GM19397 (cell line): ENCODE measurements around the gene SPEN.
A peak's percentile ranks its signal among the peaks of the same experiment; 100 is the strongest.
"Not testable (repeated sequence)": the region's sequence is repeated elsewhere in the genome, so short reads cannot be mapped to it uniquely, and the experiment has no call there.

ENCODE experiments used
- ATAC-seq: cut with Tn5 transposase; IDR thresholded peaks from one replicate; pipeline ENCODE4 v1.9.1; 2021; ENCODE audit warnings: mild to moderate bottlenecking, moderate library complexity; ENCODE audit not compliant: unreplicated experiment

SPEN gene, protein sequence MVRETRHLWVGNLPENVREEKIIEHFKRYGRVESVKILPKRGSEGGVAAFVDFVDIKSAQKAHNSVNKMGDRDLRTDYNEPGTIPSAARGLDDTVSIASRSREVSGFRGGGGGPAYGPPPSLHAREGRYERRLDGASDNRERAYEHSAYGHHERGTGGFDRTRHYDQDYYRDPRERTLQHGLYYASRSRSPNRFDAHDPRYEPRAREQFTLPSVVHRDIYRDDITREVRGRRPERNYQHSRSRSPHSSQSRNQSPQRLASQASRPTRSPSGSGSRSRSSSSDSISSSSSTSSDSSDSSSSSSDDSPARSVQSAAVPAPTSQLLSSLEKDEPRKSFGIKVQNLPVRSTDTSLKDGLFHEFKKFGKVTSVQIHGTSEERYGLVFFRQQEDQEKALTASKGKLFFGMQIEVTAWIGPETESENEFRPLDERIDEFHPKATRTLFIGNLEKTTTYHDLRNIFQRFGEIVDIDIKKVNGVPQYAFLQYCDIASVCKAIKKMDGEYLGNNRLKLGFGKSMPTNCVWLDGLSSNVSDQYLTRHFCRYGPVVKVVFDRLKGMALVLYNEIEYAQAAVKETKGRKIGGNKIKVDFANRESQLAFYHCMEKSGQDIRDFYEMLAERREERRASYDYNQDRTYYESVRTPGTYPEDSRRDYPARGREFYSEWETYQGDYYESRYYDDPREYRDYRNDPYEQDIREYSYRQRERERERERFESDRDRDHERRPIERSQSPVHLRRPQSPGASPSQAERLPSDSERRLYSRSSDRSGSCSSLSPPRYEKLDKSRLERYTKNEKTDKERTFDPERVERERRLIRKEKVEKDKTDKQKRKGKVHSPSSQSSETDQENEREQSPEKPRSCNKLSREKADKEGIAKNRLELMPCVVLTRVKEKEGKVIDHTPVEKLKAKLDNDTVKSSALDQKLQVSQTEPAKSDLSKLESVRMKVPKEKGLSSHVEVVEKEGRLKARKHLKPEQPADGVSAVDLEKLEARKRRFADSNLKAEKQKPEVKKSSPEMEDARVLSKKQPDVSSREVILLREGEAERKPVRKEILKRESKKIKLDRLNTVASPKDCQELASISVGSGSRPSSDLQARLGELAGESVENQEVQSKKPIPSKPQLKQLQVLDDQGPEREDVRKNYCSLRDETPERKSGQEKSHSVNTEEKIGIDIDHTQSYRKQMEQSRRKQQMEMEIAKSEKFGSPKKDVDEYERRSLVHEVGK (N-terminal part only)

DNA sequence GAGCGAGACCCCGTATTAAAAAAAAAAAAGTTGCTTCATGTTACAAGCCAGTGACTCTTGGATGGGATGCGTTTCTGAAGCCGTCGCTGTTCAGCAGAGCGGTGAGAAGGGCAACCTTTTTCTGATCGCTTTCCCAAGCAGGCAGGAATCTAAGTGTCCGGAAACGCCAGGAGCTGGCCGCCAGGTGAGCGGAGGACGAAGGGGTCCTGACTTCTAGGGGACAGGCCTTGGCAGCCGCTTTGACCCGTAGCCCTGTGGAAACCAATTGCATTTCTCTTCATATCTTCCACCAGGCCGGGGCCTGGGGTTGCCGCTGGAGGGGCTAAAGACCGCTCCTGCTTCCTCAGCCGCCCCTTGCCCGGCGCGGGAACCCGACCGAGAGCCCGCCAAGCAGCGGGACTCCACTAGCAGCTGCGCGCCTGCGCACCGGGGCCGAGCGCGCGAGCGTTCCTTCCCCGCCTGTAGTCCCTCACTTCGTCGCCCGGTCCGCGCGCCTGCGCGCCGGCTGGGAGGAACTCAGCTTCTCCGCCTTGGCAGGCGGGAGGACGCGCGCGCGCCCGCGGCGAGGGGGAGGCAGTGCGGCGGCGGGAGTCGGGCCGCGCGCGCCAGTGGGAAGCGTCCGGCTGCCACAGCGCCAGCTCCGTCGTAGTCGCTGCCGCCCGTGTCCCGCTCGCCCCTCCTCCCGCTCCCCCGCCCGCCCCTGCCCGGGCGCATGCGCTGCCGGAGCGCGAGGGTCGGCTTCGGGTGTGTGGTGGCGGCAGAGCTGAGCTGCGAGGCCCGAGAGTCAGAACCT is at the start of gene SPEN:
TSS of gene SPEN (plus strand) at position 608 of the 793 bp plus-strand sequence. CDS start 361 bp downstream, outside the sequence.
- peak; percentile 77 for ATAC-seq

DNA sequence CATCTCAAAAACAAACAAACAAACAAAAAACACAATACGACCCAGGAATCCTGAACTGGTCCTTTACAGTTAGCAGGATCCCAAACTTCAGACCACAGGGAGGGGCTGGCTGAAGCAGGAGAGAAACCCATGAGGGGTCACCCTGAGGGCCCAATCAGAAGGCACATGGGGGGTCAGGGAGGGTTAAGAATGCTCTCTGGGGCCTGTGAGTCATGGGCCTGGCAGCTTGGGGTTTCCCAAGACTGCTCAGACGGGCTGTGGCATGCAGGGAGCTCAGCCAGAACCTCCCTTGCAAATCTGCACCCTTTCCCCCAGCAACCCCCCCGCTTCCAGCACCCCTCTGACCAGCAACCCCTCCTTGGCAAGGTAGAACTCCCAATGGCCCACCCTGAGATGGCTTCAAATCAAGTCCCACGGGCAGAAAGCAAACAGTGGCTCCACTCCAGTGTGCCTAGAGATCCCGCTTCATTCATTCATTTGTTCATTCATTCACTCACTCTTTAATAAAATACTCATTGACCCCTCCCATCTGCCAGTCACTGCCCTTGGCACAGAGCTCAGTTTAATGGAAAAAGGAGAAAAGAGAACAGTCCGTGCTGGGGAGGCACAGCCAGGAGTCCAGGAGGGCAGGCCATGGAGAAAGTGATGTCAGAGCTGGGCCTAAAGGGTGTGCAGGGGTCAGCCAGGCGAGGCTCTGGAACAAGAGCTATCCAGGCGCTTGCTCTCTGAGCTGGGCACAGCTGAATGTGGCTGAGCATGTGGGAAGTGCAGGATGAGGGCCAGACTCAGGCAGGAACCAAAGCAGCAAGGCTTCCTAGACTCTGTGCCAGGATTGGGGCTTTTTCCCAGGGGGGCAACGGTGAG is 48.3 kb upstream of the SPEN start:
- no peak for ATAC-seq

DNA sequence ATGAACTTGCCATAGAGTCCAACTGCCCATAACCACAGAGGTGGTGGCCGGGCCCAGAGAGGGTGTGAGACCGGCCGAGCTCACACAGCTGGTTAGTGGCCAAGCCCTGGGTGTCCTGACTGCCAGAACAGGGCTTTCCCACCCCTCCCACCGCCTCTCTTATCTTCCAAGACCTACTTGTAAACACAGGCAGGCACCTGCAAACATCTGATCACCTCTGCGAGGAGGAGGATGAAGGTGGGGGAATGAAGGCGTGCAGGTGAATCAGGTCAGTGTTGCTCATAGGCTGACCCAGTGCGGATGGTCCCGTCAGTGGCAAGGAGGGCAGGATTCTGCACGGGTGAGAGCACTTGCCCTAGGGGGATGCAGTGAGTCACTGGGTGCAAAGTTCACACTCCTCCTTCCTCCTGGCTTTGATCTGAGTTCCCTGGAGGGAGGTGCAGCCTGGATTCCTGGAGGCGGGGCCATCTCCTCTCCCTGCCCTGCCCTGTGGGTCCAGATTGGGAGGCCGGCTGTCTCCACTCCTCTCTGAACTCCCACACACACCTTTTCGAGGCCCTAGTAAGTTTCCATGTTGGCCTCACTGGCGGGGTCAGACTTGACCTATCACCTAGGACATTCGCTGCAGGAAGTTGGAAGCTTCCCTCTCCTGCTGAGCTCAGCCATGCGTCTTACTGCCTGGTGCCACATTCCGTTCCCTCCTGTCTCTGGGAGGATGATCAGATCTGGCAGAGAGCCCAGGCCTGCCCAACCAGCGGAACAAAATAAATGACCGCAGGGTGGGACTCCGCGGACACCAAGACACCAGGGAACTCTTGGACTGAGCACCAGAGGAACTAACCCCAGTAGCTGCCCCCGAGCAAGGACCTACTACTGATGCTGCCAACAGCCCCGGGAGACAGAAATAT is 47.3 kb upstream of the SPEN start:
- ATAC-seq = no peak

DNA sequence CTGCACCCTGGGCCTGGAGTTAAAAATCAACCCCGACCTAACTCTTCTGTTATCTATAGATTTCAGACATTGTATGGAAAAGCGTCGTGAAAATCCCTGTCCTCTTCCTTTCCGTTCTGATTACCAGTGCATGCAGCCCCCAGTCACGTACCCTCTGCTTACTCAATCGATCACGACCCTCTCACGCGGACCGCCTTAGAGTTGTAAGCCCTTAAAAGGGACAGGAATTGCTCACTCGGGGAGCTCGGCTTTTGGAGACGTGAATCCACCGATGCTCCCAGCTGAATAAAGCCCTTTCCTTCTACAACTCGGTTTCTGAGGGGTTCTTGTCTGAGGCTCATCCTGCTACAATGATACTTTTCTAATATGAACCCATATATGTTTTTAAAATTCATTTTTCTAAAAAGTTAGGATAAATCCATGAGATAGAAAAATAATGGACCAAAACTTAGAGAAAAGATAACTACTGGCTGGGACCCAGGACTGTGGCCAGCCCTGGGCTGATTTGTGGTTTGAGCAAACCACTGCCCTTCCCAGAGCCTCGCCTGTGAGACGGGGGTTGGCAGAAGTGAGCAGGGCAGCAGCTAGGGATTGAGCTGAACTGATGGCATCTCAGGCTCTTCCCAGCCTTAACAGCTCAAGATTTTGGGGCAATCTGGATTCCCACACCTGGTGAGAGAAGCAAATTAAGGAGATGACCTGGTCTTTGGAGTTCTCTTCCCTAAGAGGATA is 45.1 kb upstream of the SPEN start:
- ATAC-seq = no peak

DNA sequence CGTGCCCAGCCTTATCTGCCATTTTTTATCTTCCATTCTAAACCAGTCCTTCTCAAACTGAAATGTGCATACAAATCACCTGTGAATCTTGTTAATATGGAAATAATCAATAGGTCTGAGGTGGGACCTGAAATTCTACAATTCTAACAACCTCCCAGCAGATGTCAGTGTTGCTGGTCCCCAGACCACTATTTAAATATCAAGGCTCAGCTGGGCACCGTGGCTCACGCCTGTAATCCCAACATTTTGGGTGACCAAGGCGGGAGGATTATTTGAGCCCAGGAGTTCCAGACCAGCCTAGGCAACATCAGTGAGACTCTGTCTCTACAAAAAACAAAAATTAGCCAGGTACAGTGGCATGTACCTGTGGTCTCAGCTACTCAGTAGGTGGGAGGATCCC is 44.1 kb upstream of the SPEN start:
- no peak for ATAC-seq

DNA sequence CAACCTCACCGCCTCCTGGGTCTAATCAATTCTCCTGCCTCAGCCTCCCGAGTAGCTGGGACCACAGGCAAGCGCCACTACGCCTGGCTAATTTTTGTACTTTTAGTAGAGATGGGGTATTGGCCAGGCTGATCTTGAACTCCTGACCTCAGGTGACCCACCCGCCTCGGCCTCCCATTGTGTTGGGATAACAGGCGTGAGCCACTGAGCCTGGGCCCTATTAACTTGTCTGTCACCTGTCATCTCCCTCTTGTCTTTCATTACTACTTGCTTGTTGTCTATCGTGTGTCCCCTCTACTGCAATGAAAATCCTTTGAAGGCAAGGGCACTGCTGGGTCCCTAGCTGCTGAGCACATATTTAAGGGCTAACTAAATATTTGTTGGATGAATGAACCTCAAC is 43.4 kb upstream of the SPEN start:
- ATAC-seq = no peak

DNA sequence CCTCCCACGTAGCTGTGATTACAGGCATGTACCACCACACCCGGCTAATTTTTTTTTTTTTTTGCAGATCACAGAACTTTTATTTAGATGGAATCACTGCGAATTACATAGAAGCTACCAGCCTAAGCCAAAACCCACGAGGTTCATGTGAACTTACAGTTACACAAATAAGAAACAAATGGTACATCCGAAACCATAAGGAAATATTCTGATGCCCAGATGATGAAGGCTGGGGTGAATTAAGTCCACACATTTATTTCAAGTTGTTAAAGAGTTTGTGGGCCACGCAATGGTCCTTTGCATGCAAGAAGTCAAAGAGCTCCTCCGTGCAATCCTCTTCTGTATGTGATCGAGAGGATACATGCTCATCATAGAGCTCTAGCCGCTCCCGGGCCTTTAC is 40.4 kb upstream of the SPEN start:
- no peak for ATAC-seq

DNA sequence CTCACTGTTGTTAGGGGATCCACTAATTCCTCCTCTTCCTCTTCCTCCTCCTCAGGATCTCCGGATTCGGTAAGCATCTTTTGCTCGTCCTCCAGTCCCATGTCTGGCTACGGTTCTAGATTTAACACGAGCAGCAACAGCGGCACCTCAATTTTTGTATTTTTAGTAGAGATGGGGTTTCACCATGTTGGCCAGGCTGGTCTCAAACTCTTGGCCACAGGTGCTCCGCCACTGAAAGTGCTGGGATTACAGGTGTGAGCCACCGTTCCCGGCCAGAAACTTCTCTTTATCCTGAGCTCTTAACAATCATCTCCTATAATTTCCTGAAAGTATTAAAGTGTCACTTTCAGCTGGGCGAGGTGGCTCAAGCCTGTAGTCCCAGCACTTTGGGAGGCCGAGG is 40.0 kb upstream of the SPEN start, which contains the start of gene UQCRHL:
TSS of gene UQCRHL (minus strand) at position 101 of the 400 bp plus-strand sequence. CDS start at position 101, 0 bp downstream.
- not testable (repeated sequence) for ATAC-seq

DNA sequence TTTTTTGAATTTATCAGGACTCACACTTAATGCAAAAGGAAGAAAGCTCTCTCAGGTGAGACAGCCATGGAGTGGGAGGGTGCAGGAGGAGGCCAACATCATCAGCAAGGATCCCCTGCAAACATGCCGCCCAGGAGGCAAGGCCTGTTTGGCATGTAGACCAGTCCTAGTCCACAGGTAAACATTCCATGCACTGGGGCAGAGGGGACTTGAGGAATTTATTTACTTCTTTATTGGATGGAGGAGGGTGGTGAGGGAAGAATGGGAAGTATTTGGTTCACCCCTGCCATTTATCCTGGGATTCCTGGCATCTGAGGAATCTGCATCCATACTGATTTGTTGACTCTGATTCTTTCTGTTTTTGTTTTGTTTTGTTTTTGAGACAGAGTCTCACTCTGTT is 38.6 kb upstream of the SPEN start:
- ATAC-seq = no peak

DNA sequence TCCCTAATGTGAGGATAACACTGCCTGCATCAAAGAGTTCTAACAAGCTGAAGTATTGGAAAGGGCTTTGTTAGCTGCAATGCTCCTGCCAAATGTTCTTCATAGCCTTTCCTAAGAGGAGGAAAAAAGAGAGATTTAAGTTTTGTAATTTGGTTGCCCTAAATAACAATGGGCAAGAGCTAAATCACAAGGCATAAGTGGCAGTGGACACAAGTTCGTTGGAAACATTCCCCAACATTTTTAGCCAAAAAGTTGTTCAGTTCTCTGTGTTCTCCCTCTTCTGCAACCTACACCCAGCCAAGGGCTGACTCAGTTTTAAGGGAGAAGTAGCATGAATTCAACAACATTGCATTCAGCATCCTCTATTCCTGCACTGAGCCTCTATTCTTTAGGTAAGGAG is 37.4 kb upstream of the SPEN start:
- ATAC-seq = no peak

DNA sequence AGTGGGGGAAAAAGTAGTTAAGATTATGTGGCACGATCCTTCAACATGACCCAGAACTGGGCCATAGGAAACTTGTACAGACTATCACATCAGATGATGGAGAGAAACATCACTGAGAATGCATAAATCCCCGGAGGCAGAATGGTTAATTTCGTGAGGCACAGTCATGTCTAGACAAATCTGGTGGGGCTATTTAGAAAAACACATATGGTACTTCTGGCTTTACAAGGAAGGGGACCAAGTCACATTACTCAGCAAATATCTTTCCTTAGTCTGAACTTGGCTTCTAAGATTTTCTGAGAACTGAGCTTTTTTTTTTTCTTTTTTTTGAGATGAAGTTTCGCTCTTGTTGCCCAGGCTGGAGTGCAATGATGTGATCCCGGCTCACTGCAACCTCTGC is 30.8 kb upstream of the SPEN start:
- no peak for ATAC-seq

DNA sequence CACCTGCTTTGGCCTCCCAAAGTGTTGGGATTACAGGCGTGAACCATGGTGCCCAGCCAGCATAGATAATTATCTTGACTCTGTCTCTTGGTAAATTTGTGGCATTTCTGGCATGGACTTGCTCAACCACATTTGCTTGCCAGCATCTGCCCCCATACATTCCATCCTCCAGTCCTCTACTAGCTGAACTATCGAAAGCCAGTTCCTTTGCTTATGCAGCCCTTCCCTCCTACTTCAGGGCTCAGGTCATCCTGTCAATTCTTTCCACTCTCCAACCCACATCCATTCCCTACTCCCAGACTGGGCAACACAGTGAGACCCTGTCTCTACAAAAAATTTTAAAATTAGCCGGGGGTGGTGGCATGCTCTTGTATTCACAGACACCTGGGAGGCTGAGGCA is 27.0 kb upstream of the SPEN start:
- ATAC-seq = no peak

DNA sequence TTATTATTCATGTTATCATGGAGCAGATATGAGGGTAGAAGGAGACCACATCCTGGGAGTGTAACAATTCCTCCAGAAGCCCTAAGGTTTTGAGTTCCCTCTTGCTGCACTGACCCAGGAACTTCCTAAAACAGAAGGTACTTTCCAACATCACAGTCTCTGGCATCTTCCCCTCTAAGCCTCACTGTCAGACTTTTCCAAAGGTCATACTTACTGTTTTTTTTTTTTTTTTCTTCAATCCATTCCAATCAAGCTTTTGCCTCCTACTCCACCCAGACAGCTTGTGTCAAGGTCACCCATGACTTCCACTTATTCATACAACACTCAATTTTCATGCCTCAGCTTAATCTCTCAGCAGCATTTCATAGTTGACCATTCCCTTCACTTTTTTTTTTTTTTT is 21.7 kb upstream of the SPEN start:
- no peak for ATAC-seq

DNA sequence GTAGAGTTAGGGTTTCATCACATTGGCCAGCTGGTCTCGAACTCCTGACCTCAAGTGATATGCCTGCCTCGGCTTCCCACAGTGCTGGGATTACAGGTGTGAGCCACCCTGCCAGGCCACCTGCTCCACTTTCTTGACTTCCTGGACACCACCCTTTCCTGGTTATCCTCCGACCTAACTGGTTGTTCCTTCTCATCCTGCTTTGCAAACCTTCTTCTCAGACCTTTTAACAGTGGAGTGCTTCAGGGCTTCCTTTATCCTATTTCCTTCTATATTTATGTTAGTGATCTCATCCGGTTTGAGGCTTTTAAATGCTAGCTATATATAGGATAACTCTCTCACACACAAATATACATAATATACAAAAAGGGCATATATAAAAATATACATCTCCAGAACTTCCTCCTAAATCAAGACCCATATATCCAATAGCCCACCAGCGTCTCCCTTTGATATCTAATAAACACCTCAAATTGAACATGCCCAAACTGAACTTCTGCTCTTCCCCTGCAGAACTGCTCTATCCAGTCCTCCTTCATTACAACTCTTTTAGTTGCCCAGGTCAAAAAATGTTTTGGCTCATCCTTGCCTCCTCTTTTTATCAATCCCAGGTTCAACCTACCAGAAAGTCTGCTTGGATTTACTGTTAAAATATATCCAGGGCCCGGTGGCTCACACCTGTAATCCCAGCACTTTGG is 20.5 kb upstream of the SPEN start:
- ATAC-seq = no peak

DNA sequence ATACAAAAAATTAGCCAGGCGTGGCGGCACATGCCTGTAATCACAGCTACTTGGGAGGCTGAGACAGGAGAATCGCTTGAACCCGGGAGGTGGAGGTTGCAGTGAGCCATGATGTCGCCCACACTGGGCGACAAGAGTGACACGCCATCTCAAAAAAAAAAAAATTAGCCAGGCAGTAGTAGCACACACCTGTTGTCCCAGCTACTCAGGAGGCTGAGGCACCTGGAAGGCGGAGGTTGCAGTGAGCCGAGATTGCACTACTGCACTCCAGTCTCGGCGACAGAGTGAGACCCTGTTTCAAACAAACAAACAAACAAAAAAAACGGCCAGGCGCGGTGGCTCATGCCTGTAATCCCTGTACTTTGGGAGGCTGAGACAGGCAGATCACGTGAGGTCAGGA is 19.9 kb upstream of the SPEN start:
- not testable (repeated sequence) for ATAC-seq

DNA sequence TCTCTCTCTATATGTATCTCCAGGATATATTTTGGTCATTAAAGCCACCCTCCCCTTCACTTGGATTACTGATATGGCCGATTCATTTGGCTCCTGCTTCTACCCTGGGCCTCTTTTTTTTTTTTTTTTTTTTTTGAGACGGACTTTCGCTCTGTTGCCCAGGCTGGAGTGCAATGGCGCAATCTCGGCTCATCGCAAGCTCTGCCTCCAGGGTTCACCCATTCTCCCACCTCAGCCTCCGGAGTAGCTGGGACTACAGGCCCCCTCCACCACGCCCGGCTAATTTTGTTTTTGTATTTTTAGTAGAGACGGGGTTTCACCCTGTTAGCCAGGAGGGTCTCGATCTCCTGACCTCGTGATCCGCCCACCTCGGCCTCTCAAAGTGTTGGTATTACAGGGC is 18.6 kb upstream of the SPEN start:
- not testable (repeated sequence) for ATAC-seq

DNA sequence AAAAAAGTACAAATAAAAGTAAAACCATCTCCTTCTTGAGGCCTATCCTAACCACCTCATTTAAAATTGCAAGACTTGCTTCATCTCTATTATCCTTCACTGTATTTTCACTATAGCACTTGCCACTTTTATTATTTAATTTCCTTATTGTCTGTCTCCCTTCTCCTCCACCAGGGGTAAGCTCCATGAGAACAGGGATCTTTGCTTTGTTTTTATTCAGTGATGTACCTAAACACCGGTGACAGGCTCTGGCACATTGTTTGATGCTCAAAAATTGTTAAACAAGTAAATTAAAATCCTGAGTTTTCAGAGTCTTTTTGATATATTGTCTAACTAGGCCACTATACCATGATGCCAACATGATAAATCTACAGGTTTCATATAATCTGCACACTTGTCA is 17.2 kb upstream of the SPEN start:
- no peak for ATAC-seq
